PFSK-1 (cell line): ENCODE results near the gene RIPK4.

Experiments
- FOXP2 ChIP-seq: optimal IDR thresholded peaks from 2 replicates; pipeline ENCODE3; 2011; ENCODE audit warnings: borderline replicate concordance, control low read depth, inconsistent platforms; ENCODE audit not compliant: insufficient read depth; ENCODE audit errors: extremely low read length, extremely low read depth
- POLR2AphosphoS5 ChIP-seq: IDR thresholded peaks from 2 replicates; pipeline ENCODE4 v1.6.1; 2012; ENCODE audit warnings: low read depth, mild to moderate bottlenecking, control low read depth, low read length, moderate library complexity
- REST ChIP-seq, 2 experiments: IDR thresholded peaks; 2 replicates each; pipeline versions ENCODE4 v1.6.1 to v1.8.0; 2011 to 2012; ENCODE audit warnings: low read depth in 2 of 2, low read length in 2 of 2, control low read depth in 1 of 2, inconsistent platforms in 1 of 2, mild to moderate bottlenecking in 1 of 2, moderate library complexity in 1 of 2; ENCODE audit not compliant: insufficient read depth in 1 of 2
- SIN3A ChIP-seq: IDR thresholded peaks from 2 replicates; pipeline ENCODE4 v1.6.1; 2012; ENCODE audit warnings: mild to moderate bottlenecking, low read length, moderate library complexity, borderline replicate concordance; ENCODE audit not compliant: insufficient read depth
- TAF1 ChIP-seq: IDR thresholded peaks from 2 replicates; pipeline ENCODE4 v1.6.1; 2012; ENCODE audit warnings: low read length, control low read depth, borderline replicate concordance; ENCODE audit not compliant: insufficient read depth

Gene RIPK4

GRCh38 chr21:41798326-41798725, 31.5 kb upstream of the RIPK4 start:
- no peak for TF ChIP-seq FOXP2
- no peak for TF ChIP-seq TAF1
- TF ChIP-seq POLR2AphosphoS5, result no peak
- no peak for TF ChIP-seq REST (IDR thresholded peaks at IDR 0.05; ENCODE audit: insufficient read depth in 1 of 2, low read depth in 2 of 2, low read length in 2 of 2)
- TF ChIP-seq SIN3A, result no peak

GRCh38 chr21:41796476-41797080, 29.7 kb upstream of the RIPK4 start:
- TF ChIP-seq POLR2AphosphoS5 (no peak), TAF1 (no peak), FOXP2 (no peak), SIN3A (no peak), REST (IDR thresholded peaks at IDR 0.05; ENCODE audit: insufficient read depth in 1 of 2, low read depth in 2 of 2, low read length in 2 of 2) (no peak)

- TF ChIP-seq FOXP2 (no peak), REST (IDR thresholded peaks at IDR 0.05; ENCODE audit: insufficient read depth in 1 of 2, low read depth in 2 of 2, low read length in 2 of 2) (no peak), SIN3A (no peak)
Measured at GRCh38 chr21:41795726-41796125, 28.9 kb upstream of the RIPK4 start.

GRCh38 chr21:41794600-41794999, 27.7 kb upstream of the RIPK4 start:
- TF ChIP-seq REST (IDR thresholded peaks at IDR 0.05; ENCODE audit: insufficient read depth in 1 of 2, low read depth in 2 of 2, low read length in 2 of 2) (no peak), FOXP2 (no peak), POLR2AphosphoS5 (no peak), SIN3A (no peak)

GRCh38 chr21:41792711-41793110, 25.9 kb upstream of the RIPK4 start:
- no peak for TF ChIP-seq REST (IDR thresholded peaks at IDR 0.05; ENCODE audit: insufficient read depth in 1 of 2, low read depth in 2 of 2, low read length in 2 of 2)
- no peak for TF ChIP-seq FOXP2
- no peak for TF ChIP-seq POLR2AphosphoS5
- no peak for TF ChIP-seq SIN3A
- TF ChIP-seq TAF1, result no peak
